Activated naive CD4-positive, alpha-beta T cell (primary cell): ENCODE results near the gene PHKA1.
"Not testable (repeated sequence)": the region's sequence is repeated elsewhere in the genome, so short reads cannot be mapped to it uniquely, and the experiment has no call there.

Experiments
- DNase-seq, 4 experiments: peaks; one replicate each; lab custom pipeline; 2025; lab: John Stamatoyannopoulos, UW

The PHKA1 gene

GRCh38 chrX:72713599-72714477 lies at the start of gene PHKA1:
Gene PHKA1, minus strand, starts transcription at chrX:72714306. Its CDS starts 426 bp downstream, at chrX:72713880.
- DNase-seq: peak in 2 of 4 experiments; percentile 1 to 9

GRCh38 chrX:72760454-72760853 lies 46.3 kb upstream of the PHKA1 start:
- DNase-seq: not testable (repeated sequence)

GRCh38 chrX:72748545-72748944 lies 34.4 kb upstream of the PHKA1 start:
- DNase-seq: not testable (repeated sequence)

DNA sequence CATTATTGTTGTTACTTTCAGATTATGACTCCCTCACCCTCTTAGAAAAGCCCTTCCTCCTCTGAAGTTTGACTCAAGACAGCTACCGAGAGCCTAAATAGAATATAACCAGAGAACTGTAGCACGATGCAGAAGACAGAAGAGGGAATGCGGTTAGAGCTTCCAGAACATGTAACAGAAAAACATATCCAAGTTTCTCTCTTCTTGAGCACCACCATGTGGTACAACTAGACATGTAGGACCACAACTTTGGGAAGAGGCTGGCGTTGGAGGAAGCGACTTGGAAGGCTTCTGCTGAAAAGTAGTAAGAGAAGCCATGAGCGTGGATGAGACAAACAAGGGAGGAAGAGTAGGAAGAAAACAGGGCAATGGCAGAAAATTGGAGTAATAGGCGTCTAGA lies 31.4 kb upstream of the PHKA1 start:
- not testable (repeated sequence) for DNase-seq

DNA sequence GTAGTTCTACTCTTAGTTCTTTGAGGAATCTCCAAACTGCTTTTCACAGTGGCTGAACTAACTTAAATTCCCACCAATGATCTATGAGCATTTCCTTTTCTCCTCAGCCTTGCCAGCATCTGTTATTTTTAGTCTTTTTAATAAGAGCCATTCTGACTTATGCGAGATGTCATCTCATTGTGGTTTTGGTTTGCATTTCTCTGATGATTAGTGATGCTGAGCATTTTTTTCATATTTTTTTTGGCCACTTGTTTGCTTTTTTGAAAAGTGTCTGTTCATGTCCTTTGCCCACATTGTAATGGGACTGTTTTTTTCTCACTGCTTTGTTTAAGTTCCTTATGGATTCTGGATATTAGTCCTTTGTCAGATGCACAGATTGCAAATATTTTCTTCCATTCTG lies 21.5 kb upstream of the PHKA1 start:
- DNase-seq: no peak

- not testable (repeated sequence) for DNase-seq
Measured at GRCh38 chrX:72733636-72734035, 19.5 kb upstream of the PHKA1 start.

DNA sequence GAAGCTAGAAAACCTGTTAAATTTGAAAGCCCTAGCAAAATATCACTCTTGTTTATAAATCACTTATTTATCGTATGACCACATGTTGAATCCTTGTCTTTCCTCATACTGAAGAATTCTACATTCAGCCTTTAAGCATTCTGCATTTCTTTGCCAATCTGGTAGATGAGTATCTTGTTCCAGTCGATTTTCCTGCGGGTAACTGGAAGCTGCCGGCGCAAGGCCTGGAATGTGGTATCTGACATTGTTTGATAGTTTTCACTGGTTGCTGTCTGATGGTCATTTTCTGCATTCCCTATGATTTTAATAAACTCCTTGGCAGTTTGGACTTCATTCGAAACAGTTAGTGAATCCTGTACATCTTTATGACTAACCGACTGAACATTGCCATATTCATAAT lies 13.7 kb upstream of the PHKA1 start:
- DNase-seq: no peak

DNA sequence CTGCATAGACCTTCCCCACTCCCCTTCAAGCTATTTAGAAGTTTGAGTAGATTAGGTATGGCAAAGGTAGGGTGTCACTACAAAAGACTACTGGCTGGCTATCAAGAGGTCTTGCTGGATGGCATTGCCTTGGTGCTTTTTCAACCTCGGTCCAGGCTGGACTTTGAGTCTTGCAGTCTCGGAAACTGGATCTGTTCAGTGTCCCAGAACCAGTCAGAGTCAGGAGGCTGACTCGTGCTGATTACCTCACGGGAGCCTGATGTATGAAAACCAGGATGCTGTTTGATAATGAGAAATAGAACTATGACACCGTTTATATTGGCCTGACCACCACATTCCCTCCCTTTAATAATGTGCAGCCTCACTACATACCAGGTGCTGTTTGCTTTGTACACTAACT lies 2.7 kb upstream of the PHKA1 start:
- no peak for DNase-seq

DNA sequence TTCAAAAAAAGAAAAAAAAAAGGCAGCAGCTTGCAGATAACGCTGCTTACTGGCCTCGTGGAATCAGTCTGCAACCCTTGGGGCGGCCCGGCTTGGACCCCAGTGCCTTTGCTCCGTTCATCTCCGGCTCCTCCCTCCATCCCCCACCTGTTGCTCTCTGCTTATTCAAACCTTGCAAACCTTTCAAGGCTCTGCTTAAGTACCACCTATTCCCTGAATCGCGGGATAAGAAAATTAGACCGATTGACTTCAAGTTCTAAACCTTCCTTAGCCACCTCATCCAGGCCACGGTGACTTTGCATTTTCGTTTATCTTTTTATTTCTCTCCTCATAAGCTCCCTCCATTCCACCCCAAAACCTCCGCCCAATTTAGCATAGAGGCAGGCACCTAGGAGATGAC lies 1.4 kb upstream of the PHKA1 start:
- DNase-seq: no peak

DNA sequence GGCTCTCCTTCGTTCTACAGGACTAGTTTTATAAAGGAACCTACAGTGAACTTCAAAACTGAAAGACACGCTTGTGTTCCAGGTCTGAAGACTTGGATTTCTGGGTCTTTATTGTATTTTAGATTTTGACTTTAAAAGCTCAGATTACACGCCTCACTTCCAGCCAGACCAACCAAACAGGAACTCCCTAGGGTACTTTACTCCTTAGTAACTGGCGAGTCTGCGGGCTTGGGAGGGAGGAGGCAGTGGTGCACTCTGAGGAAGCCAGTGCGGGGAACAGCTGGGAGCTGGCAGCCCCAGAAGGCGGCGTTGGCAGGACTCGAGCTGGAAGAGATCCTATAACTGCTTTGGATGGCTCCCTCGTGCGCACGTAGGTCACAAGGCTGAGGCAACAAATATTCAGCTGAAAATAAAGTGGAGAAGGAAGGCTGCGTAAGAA lies 391 bp upstream of the PHKA1 start:
- DNase-seq: no peak

DNA sequence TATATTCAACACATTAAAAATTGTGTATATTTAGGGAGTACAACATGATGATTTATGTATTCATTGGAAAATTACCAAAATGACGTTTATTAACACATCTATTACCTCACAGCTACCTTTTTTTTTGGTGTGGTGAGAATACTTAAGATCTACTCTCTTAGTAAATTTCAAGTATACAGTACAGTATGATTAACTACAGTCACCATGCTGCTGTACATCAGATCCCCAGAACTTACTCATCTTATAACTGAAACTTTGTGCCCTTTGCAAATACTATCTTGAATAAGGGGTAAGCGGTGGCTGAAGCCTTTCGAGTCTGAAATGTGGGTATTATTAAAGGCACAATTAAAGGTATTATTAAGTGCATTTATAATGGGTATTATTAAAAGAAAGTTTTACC lies 976 bp downstream of the PHKA1 start:
- no peak for DNase-seq

GRCh38 chrX:72712094-72712755 lies 1.9 kb downstream of the PHKA1 start:
- no peak for DNase-seq

- DNase-seq: no peak
Measured at GRCh38 chrX:72705814-72706213, 8.3 kb downstream of the PHKA1 start.

DNA sequence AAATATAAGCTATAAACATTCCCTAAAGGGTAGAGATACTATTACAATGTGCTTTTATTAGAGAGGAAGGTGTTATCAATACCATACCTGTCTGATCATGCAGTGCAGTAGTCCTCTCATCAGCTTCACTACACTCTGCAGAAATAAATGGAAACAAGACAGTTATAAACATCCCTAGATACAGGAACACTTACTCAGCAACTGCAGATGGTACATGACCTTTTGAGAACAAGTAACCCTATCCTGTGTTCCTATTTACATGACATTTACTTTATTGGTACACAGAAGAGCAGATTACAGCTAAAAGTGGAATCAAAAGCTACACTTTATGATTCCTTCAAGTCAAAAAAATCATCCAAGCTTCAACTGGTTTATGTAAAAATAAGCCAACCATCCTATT lies 9.0 kb downstream of the PHKA1 start:
- DNase-seq: no peak

GRCh38 chrX:72694170-72694569 lies 19.9 kb downstream of the PHKA1 start:
- no peak for DNase-seq

DNA sequence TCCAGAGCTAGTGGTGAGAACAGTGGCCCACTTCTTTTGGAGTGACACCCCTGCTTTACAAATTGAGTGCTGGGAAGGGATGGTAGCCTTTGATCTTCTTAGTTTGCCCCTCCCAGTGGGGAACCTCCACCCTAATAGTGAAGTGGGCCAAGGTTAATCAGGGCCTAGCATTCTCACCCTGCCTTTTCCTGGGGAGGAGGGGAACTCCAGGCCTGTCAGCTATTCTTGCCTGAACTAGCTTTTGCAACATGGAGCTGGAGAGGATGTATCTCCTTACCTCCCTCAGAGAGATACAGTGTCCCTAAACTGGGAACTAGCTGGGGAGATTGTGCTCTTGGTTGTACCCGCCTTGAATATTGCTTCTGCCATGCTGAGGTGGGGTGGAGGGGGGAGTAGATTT lies 20.6 kb downstream of the PHKA1 start:
- no peak for DNase-seq

DNA sequence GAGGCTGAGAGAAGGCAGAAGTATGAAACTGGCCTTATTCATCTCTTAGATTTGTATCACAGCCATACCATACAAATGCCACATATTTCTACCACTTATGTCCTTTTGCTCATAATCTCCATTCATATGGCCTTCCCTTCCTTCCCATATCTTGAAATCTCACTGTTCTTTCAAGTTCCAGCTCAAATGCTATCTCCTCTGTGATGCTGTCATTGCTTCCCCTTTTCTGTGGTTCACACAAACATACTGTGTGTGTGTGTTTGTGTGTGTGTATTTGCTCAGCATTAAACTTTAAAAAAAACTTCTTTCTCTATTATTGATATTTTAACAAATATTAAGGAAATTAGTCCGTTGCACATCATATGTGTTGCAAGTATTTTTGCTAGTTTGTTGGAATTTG lies 26.7 kb downstream of the PHKA1 start:
- no peak for DNase-seq

- DNase-seq: no peak
Measured at GRCh38 chrX:72685810-72686456, 28.2 kb downstream of the PHKA1 start.

DNA sequence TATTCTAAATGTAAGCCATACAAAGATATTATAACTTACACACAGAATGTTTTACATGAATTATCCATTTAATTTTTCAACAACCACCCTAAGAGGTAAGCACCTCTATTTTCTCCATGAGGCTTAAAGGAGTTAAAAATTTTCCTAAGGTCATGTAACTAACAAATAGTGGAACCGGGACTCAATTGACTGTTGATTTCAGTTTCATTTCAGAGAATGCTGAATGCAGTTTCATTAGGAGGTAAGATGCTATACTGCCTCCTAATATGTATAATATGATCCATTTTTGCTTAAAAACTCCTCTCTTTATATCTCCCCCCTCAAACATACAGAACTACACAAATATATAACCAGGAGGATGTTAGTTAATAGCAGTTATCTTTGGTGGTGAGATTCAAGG lies 29.1 kb downstream of the PHKA1 start:
- DNase-seq: no peak

DNA sequence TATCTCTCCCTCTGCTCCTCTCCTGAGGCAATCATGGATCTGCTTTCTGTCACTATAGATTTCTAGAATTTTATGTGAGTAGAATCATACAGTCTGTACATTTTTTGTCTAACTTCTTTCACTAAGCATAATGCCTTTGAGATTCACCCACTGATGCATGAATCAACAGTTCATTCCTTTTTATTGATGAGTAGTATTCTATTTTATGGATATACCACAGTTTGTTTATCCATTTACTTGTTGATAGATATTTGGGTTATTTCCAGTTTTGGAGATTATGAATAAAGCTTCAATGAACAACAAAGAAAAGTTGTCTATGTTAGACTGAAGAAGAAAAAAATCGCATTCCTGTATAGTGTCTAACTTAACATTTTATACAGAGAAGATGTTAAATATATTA lies 30.5 kb downstream of the PHKA1 start:
- DNase-seq: no peak

DNA sequence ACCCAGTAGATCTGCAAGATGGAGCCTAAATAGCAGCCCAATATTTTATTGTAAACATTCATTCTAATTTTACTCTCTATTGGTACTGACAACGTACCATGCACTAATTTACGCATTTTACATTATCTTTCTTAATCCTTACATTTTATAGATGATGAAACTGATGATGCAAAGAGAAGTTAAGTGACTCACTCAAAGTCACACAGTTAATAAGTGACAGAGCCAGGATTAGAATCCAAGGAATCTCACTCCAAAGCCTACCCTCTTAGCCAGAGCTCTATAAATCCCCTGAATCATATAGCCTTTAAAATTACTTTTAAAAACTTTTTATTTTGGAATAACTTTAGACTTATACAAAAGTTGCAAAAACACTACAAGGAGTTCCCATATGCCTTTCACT lies 37.6 kb downstream of the PHKA1 start:
- DNase-seq: no peak

DNA sequence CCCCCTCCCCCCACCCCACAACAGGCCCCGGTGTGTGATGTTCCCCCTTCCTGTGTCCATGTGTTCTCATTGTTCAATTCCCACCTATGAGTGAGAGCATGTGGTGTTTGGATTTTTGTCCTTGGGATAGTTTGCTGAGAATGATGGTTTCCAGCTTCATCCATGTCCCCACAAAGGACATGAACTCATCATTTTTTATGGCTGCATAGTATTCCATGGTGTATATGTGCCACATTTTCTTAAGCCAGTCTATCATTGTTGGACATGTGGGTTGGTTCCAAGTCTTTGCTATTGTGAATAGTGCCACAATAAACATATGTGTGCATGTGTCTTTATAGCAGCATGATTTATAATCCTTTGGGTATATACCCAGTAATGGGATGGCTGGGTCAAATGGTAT lies 40.2 kb downstream of the PHKA1 start:
- not testable (repeated sequence) for DNase-seq

- not testable (repeated sequence) for DNase-seq
Measured at GRCh38 chrX:72669508-72669907, 44.6 kb downstream of the PHKA1 start.
